RWPE2 (cell line): Measurements from ENCODE around the gene MYO1E.

Source experiments
- ATAC-seq: fragments of 200-7000 bp; cut with Tn5 transposase; 3 replicates; pipeline ENCODE4 v1.9.1; 2021; ENCODE audit warnings: low read depth
- DNase-seq: peaks from one replicate; pipeline ENCODE4 v3.0.0-alpha.2; 2020; ENCODE audit warnings: low spot score
- H3K27ac ChIP-seq: fragments of 450-650 bp; 2 replicates; pipeline ENCODE4 v1.5.1; 2017; ENCODE audit warnings: mild to moderate bottlenecking; ENCODE audit not compliant: poor library complexity, severe bottlenecking
- H3K27me3 ChIP-seq: fragments of 250-450 bp; sonication (Bioruptor Pico); 2 replicates; pipeline ENCODE4 v1.5.1; 2021; ENCODE audit warnings: mild to moderate bottlenecking, moderate library complexity; ENCODE audit not compliant: insufficient read depth, poor library complexity, severe bottlenecking
- H3K36me3 ChIP-seq: fragments of 250-450 bp; sonication (Bioruptor Pico); 2 replicates; pipeline ENCODE4 v1.5.1; 2020; ENCODE audit warnings: low read depth, mild to moderate bottlenecking, moderate library complexity
- H3K4me1 ChIP-seq: fragments of 250-450 bp; sonication (Bioruptor Pico); 2 replicates; pipeline ENCODE4 v1.5.1; 2021; ENCODE audit warnings: mild to moderate bottlenecking, moderate library complexity; ENCODE audit not compliant: insufficient read depth, poor library complexity, severe bottlenecking
- H3K4me3 ChIP-seq: fragments of 250-450 bp; sonication (Bioruptor Pico); 2 replicates; pipeline ENCODE4 v1.5.1; 2021; ENCODE audit warnings: mild to moderate bottlenecking, moderate library complexity; ENCODE audit not compliant: severe bottlenecking
- H3K9me3 ChIP-seq: fragments of 250-450 bp; sonication (Bioruptor Pico); 2 replicates; pipeline ENCODE4 v1.5.1; 2021; ENCODE audit warnings: mild to moderate bottlenecking, moderate library complexity; ENCODE audit not compliant: severe bottlenecking
- CTCF ChIP-seq: fragments of 450-650 bp; IDR thresholded peaks from one replicate; pipeline ENCODE4 v1.5.1; 2017; ENCODE audit warnings: mild to moderate bottlenecking, moderate library complexity; ENCODE audit not compliant: poor library complexity, severe bottlenecking

MYO1E gene

GRCh38 chr15:59321000-59321689 lies 51.5 kb downstream of the MYO1E start:
- Histone ChIP-seq H3K36me3 (peaks cover 15% of the 10 kb centered on the region), H3K4me1 (peaks cover 14% of the 10 kb centered on the region), H3K27me3 (no peaks in the 10 kb centered on the region), H3K4me3 (no peak overlapping the region), H3K9me3 (peaks cover 2% of the 10 kb centered on the region), H3K27ac (no peak overlapping the region)
- no peak for ATAC-seq
- DNase-seq: no peak
- no peak for TF ChIP-seq CTCF

- no peaks in the 10 kb centered on the region for H3K27me3 ChIP-seq
- peaks cover 48% of the 10 kb centered on the region for H3K4me1 ChIP-seq
- DNase-seq (no peak), ATAC-seq (peak; percentile 9; the same call in 1 of the 3 replicates)
- H3K36me3 ChIP-seq: peaks cover 15% of the 10 kb centered on the region
- no peak overlapping the region for H3K4me3 ChIP-seq
- TF ChIP-seq CTCF: no peak
- H3K9me3 ChIP-seq: peaks cover 2% of the 10 kb centered on the region
- peak overlapping the region; percentile 64 for H3K27ac ChIP-seq
Observed at GRCh38 chr15:59317211-59317610, 55.5 kb downstream of the MYO1E start.

GRCh38 chr15:59315914-59316451 lies 56.7 kb downstream of the MYO1E start:
- Histone ChIP-seq H3K4me1 (peaks cover 48% of the 10 kb centered on the region), H3K36me3 (peaks cover 14% of the 10 kb centered on the region), H3K27ac (peak overlapping the region; percentile 64), H3K9me3 (no peaks in the 10 kb centered on the region), H3K4me3 (no peak overlapping the region), H3K27me3 (no peaks in the 10 kb centered on the region)
- ATAC-seq: peak; percentile 15; the same call in 1 of the 3 replicates
- TF ChIP-seq CTCF: no peak
- peak; percentile 38 for DNase-seq

- Histone ChIP-seq H3K27me3 (no peaks in the 10 kb centered on the region), H3K4me3 (no peak overlapping the region), H3K36me3 (peaks cover 3% of the 10 kb centered on the region), H3K27ac (peak overlapping the region; percentile 64), H3K4me1 (peaks cover 48% of the 10 kb centered on the region), H3K9me3 (no peaks in the 10 kb centered on the region)
- ATAC-seq: peak; percentile 97
- peak; percentile 94 for DNase-seq
- no peak for TF ChIP-seq CTCF
Observed at GRCh38 chr15:59313641-59314332, 58.9 kb downstream of the MYO1E start.
